ENCODE results near the gene ABCA3. TPM values are rescaled to one million over a fixed set of nuclear protein-coding genes. Genes with fewer than 3 reads are reported as not detected.
"Not testable (repeated sequence)": the region's sequence is repeated elsewhere in the genome, so short reads cannot be mapped to it uniquely, and the experiment has no call there.

ABCA3 gene
- total RNA-seq, 2 experiments from 2014 or later = 6.4 to 10.9 TPM

- no peaks in the 10 kb centered on the region for H3K27me3 Mint-ChIP-seq
- CTCF ChIA-PET = no interaction called here
- DNase-seq = no peak
These were observed 96.2 kb downstream of the ABCA3 start for GRCh38 chr16:2244301-2244700.

GRCh38 chr16:2243781-2244180, 96.7 kb downstream of the ABCA3 start:
- Mint-ChIP-seq H3K4me3 (no peak overlapping the region), H3K27me3 (no peaks in the 10 kb centered on the region), H3K4me1 (no peaks in the 10 kb centered on the region), H3K9me3 (ENCODE audit: low read depth) (no peaks in the 10 kb centered on the region), H3K36me3 (peaks cover 5% of the 10 kb centered on the region), H3K27ac (no peak overlapping the region)
- DNase-seq (no peak), ATAC-seq (no peak)
- CTCF ChIA-PET = no interaction called here

More at GRCh38 chr16:2244301-2244700, 96.2 kb downstream of the ABCA3 start:
- Mint-ChIP-seq H3K9me3 (ENCODE audit: low read depth) (no peaks in the 10 kb centered on the region), H3K4me1 (no peaks in the 10 kb centered on the region), H3K4me3 (no peak overlapping the region), H3K36me3 (peaks cover 5% of the 10 kb centered on the region), H3K27ac (no peak overlapping the region)
- no peak for ATAC-seq

GRCh38 chr16:2243031-2243528, 97.4 kb downstream of the ABCA3 start:
- Mint-ChIP-seq H3K4me1 (no peaks in the 10 kb centered on the region), H3K27me3 (no peaks in the 10 kb centered on the region), H3K9me3 (ENCODE audit: low read depth) (no peaks in the 10 kb centered on the region), H3K36me3 (peaks cover 5% of the 10 kb centered on the region), H3K4me3 (no peak overlapping the region), H3K27ac (no peak overlapping the region)
- ATAC-seq = no peak
- no peak for DNase-seq
- CTCF ChIA-PET = no interaction called here

GRCh38 chr16:2242598-2242997, 97.9 kb downstream of the ABCA3 start:
- Mint-ChIP-seq H3K27ac (no peak overlapping the region), H3K27me3 (no peaks in the 10 kb centered on the region), H3K9me3 (ENCODE audit: low read depth) (no peaks in the 10 kb centered on the region), H3K4me3 (no peak overlapping the region), H3K4me1 (no peaks in the 10 kb centered on the region), H3K36me3 (peaks cover 5% of the 10 kb centered on the region)
- ATAC-seq (no peak), DNase-seq (no peak)
- CTCF ChIA-PET = no interaction called here

GRCh38 chr16:2240331-2240730, 100.2 kb downstream of the ABCA3 start:
- H3K4me3 Mint-ChIP-seq; DNase-seq; H3K27me3 Mint-ChIP-seq; H3K36me3 Mint-ChIP-seq; H3K27ac Mint-ChIP-seq; ATAC-seq; H3K4me1 Mint-ChIP-seq; CTCF ChIA-PET; H3K9me3 Mint-ChIP-seq (ENCODE audit: low read depth): not testable (repeated sequence)

GRCh38 chr16:2238838-2239675, 101.5 kb downstream of the ABCA3 start:
- ATAC-seq (no peak), DNase-seq (no peak)
- Mint-ChIP-seq H3K27ac (no peak overlapping the region), H3K4me3 (no peak overlapping the region), H3K9me3 (ENCODE audit: low read depth) (no peaks in the 10 kb centered on the region), H3K36me3 (peaks cover 6% of the 10 kb centered on the region), H3K27me3 (no peaks in the 10 kb centered on the region), H3K4me1 (no peaks in the 10 kb centered on the region)
- CTCF ChIA-PET = interaction anchor here (1.0 kb wide), 1 partner anchor 13 kb away, joined by 8 read pairs; the partner anchor contains the start of gene ECI1

GRCh38 chr16:2238150-2238837, 102.2 kb downstream of the ABCA3 start:
- Mint-ChIP-seq H3K9me3 (ENCODE audit: low read depth) (no peaks in the 10 kb centered on the region), H3K36me3 (peaks cover 6% of the 10 kb centered on the region), H3K27ac (no peak overlapping the region), H3K4me1 (no peaks in the 10 kb centered on the region), H3K4me3 (no peak overlapping the region), H3K27me3 (no peaks in the 10 kb centered on the region)
- ATAC-seq (no peak), DNase-seq (no peak)
- CTCF ChIA-PET = interaction anchor here (1.0 kb wide), 1 partner anchor 13 kb away, joined by 8 read pairs; the partner anchor contains the start of gene ECI1

GRCh38 chr16:2237493-2238149, 102.9 kb downstream of the ABCA3 start:
- Mint-ChIP-seq H3K27ac (no peak overlapping the region), H3K4me3 (no peak overlapping the region), H3K36me3 (peaks cover 6% of the 10 kb centered on the region), H3K4me1 (no peaks in the 10 kb centered on the region), H3K9me3 (ENCODE audit: low read depth) (no peaks in the 10 kb centered on the region), H3K27me3 (no peaks in the 10 kb centered on the region)
- CTCF ChIA-PET = no interaction called here
- ATAC-seq (no peak), DNase-seq (no peak)

- Mint-ChIP-seq H3K9me3 (ENCODE audit: low read depth) (no peaks in the 10 kb centered on the region), H3K4me3 (no peak overlapping the region), H3K36me3 (peaks cover 3% of the 10 kb centered on the region), H3K27me3 (no peaks in the 10 kb centered on the region), H3K4me1 (no peaks in the 10 kb centered on the region), H3K27ac (no peak overlapping the region)
- CTCF ChIA-PET = no interaction called here
- DNase-seq (no peak), ATAC-seq (no peak)
These were observed 103.4 kb downstream of the ABCA3 start for GRCh38 chr16:2237102-2237482.

- H3K9me3 Mint-ChIP-seq (ENCODE audit: low read depth) = no peaks in the 10 kb centered on the region
- H3K4me3 Mint-ChIP-seq = no peak within 1 kb of the TSS
- CTCF ChIA-PET = no interaction called here
- H3K36me3 Mint-ChIP-seq = peaks cover 3% of the 10 kb centered on the region
- H3K4me1 Mint-ChIP-seq = no peaks in the 10 kb centered on the region
- H3K27me3 Mint-ChIP-seq = no peaks in the 10 kb centered on the region
- no peak within 1 kb of the TSS for H3K27ac Mint-ChIP-seq
- ATAC-seq (no peak), DNase-seq (no peak)
These were observed 104.0 kb downstream of the ABCA3 start, which contains the start of gene DNASE1L2 for GRCh38 chr16:2236337-2237101. Gene DNASE1L2 (plus strand): TSS chr16:2236444. CDS start chr16:2236817, 373 bp downstream.

GRCh38 chr16:2235695-2236336, 104.7 kb downstream of the ABCA3 start:
- DNase-seq = no peak
- Mint-ChIP-seq H3K4me1 (no peaks in the 10 kb centered on the region), H3K4me3 (no peak overlapping the region), H3K27me3 (no peaks in the 10 kb centered on the region), H3K36me3 (peaks cover 3% of the 10 kb centered on the region), H3K9me3 (ENCODE audit: low read depth) (no peaks in the 10 kb centered on the region), H3K27ac (no peak overlapping the region)
- CTCF ChIA-PET = no interaction called here
- ATAC-seq = no peak

- peaks cover 3% of the 10 kb centered on the region for H3K36me3 Mint-ChIP-seq
- H3K27ac Mint-ChIP-seq = no peak overlapping the region
- H3K27me3 Mint-ChIP-seq = no peaks in the 10 kb centered on the region
- DNase-seq (no peak), ATAC-seq (no peak)
- H3K4me3 Mint-ChIP-seq = no peak overlapping the region
- no peaks in the 10 kb centered on the region for H3K4me1 Mint-ChIP-seq
- CTCF ChIA-PET = no interaction called here
- H3K9me3 Mint-ChIP-seq (ENCODE audit: low read depth) = no peaks in the 10 kb centered on the region
These were observed 105.3 kb downstream of the ABCA3 start for GRCh38 chr16:2235234-2235651.

GRCh38 chr16:2234813-2235170, 105.7 kb downstream of the ABCA3 start:
- Mint-ChIP-seq H3K9me3 (ENCODE audit: low read depth) (no peaks in the 10 kb centered on the region), H3K4me3 (no peak overlapping the region), H3K27me3 (no peaks in the 10 kb centered on the region), H3K4me1 (no peaks in the 10 kb centered on the region), H3K27ac (no peak overlapping the region), H3K36me3 (peaks cover 3% of the 10 kb centered on the region)
- CTCF ChIA-PET = no interaction called here
- ATAC-seq (no peak), DNase-seq (no peak)
